WTC11 (cell line): ENCODE measurements around the gene LTF. TPM values are rescaled to one million over a fixed set of nuclear protein-coding genes. Genes with fewer than 3 reads are reported as not detected.

Experiments
- ATAC-seq: fragments of 200-7000 bp; cut with Tn5 transposase; 2 replicates; pipeline ENCODE4 v1.10.0; 2021; ENCODE audit warnings: mild to moderate bottlenecking, moderate library complexity
- CTCF ChIA-PET: fragments of 300-600 bp; sonication (Branson Sonifier 250); formaldehyde crosslinking; loops from one replicate; lab custom pipeline; 2021; ENCODE audit warnings: antibody characterized with exemption; lab: Charles Lee
- POLR2A ChIA-PET: fragments of 350-600 bp; sonication (Branson Sonifier 250); formaldehyde crosslinking; loops from one replicate; lab custom pipeline; 2021; ENCODE audit warnings: antibody characterized with exemption; lab: Charles Lee
- DNase-seq: peaks from one replicate; pipeline ENCODE4 v3.0.0; 2021; ENCODE audit warnings: low spot score
- H3K27ac Mint-ChIP-seq: 2 replicates; pipeline ENCODE4 v1.8.0; 2021; ENCODE audit warnings: mixed read lengths
- H3K27me3 Mint-ChIP-seq: 2 replicates; pipeline ENCODE4 v1.8.0; 2021; ENCODE audit warnings: low read depth, mild to moderate bottlenecking, moderate library complexity, mixed read lengths
- H3K36me3 Mint-ChIP-seq: 2 replicates; pipeline ENCODE4 v1.8.0; 2021; ENCODE audit warnings: mixed read lengths
- H3K4me1 Mint-ChIP-seq: 2 replicates; pipeline ENCODE4 v1.8.0; 2022; ENCODE audit warnings: mixed read lengths
- H3K4me3 Mint-ChIP-seq: 2 replicates; pipeline ENCODE4 v1.8.0; 2021; ENCODE audit warnings: mild to moderate bottlenecking, moderate library complexity, mixed read lengths
- H3K9me3 Mint-ChIP-seq: 2 replicates; pipeline ENCODE4 v1.8.0; 2021; ENCODE audit warnings: mixed read lengths
- ARID4B ChIP-seq: sonication (generic); formaldehyde crosslinking; IDR thresholded peaks from 2 replicates; pipeline ENCODE4 v1.8.0; 2023; ENCODE audit warnings: missing genetic modification reagents, mild to moderate bottlenecking, borderline replicate concordance
- ATF6 ChIP-seq: sonication (generic); formaldehyde crosslinking; IDR thresholded peaks from 2 replicates; pipeline ENCODE4 v1.8.1; 2023; ENCODE audit warnings: mild to moderate bottlenecking, missing genetic modification reagents
- GTF2I ChIP-seq: fragments of 250-450 bp; sonication (Bioruptor Pico); conservative IDR thresholded peaks from 2 replicates; pipeline ENCODE4 v1.4.0; 2021; ENCODE audit warnings: mild to moderate bottlenecking
- IRF2 ChIP-seq: sonication (generic); formaldehyde crosslinking; IDR thresholded peaks from 2 replicates; pipeline ENCODE4 v1.8.0; 2022; ENCODE audit warnings: low read depth, missing genetic modification reagents, borderline replicate concordance
- MXD4 ChIP-seq: fragments of 250-450 bp; sonication (Bioruptor Pico); IDR thresholded peaks from 2 replicates; pipeline ENCODE4 v1.8.0; 2021; ENCODE audit warnings: mild to moderate bottlenecking, moderate library complexity, borderline replicate concordance
- NFATC4 ChIP-seq: fragments of 250-450 bp; sonication (Bioruptor Pico); IDR thresholded peaks from 2 replicates; pipeline ENCODE4 v1.9.0; 2021; ENCODE audit warnings: mild to moderate bottlenecking
- NR2C2 ChIP-seq: sonication (generic); formaldehyde crosslinking; IDR thresholded peaks from 2 replicates; pipeline ENCODE4 v1.8.0; 2022; ENCODE audit warnings: mild to moderate bottlenecking, missing genetic modification reagents
- PRDM15 ChIP-seq: sonication (generic); formaldehyde crosslinking; IDR thresholded peaks from 2 replicates; pipeline ENCODE4 v1.8.0; 2022; ENCODE audit warnings: missing genetic modification reagents
- SP1 ChIP-seq: sonication (generic); formaldehyde crosslinking; conservative IDR thresholded peaks from 2 replicates; pipeline ENCODE4 v1.8.1; 2022; ENCODE audit warnings: missing genetic modification reagents
- STAT6 ChIP-seq: sonication (generic); formaldehyde crosslinking; conservative IDR thresholded peaks from 2 replicates; pipeline ENCODE4 v1.8.1; 2023; ENCODE audit warnings: mild to moderate bottlenecking, low read depth, missing genetic modification reagents, moderate library complexity
- TCF7 ChIP-seq: sonication (generic); formaldehyde crosslinking; IDR thresholded peaks from 2 replicates; pipeline ENCODE4 v1.8.0; 2022; ENCODE audit warnings: mild to moderate bottlenecking, low read depth, missing genetic modification reagents, moderate library complexity
- ZMAT4 ChIP-seq: fragments of 250-450 bp; sonication (Bioruptor Pico); IDR thresholded peaks from 2 replicates; pipeline ENCODE4 v1.9.0; 2021; ENCODE audit warnings: mild to moderate bottlenecking
- ZNF317 ChIP-seq: sonication (generic); formaldehyde crosslinking; IDR thresholded peaks from 2 replicates; pipeline ENCODE4 v1.8.1; 2023; ENCODE audit warnings: low read depth, mild to moderate bottlenecking, moderate library complexity, missing genetic modification reagents, borderline replicate concordance
- ZNF396 ChIP-seq: fragments of 250-450 bp; sonication (Bioruptor Pico); IDR thresholded peaks from 2 replicates; pipeline ENCODE4 v1.8.0; 2021; ENCODE audit warnings: mild to moderate bottlenecking, moderate library complexity, borderline replicate concordance
- total RNA-seq: library from RNA; stranded (reverse); gene quantifications from 3 replicates; pipeline ENCODE4 v1.2.3, GENCODE V29; 2021
- TF ChIP-seq, protein P1 (sequence below): sonication (generic); formaldehyde crosslinking; IDR thresholded peaks from 2 replicates; pipeline ENCODE4 v1.8.1; 2022; ENCODE audit warnings: low read depth, missing genetic modification reagents, borderline replicate concordance

LTF gene
- total RNA-seq, 1 experiment from 2014 or later: 0.22 TPM

DNA sequence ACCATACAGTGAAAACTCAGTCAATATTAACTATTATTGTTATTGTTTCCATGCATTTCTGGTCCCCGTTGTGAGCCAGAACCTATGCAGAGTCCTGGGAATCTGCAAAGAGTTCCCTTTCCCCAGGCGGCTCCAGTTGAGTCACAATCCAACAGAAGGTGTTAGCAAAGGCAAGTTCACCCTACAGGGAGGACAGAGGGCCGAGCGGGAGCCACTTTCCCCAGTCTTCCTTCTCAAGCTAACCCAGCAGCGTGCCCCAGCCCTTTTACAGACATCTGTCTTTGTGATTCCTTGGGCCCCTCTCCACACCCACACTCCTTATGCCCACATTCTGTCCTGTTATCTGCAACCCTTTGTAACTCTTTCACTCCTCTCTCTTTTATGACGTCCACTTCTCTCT, 13.1 kb upstream of the LTF start:
- H3K27ac Mint-ChIP-seq: no peak overlapping the region
- POLR2A ChIA-PET: no interaction called here
- TF ChIP-seq IRF2 (CRISPR knock-in tag) (no peak), MXD4 (no peak), SP1 (CRISPR knock-in tag) (no peak), TCF7 (no peak), ZNF317 (CRISPR knock-in tag) (no peak), GTF2I (CRISPR knock-in tag) (no peak), ATF6 (CRISPR knock-in tag) (no peak), ZMAT4 (CRISPR knock-in tag) (no peak), NFATC4 (CRISPR knock-in tag) (no peak), NR2C2 (CRISPR knock-in tag) (no peak), ARID4B (CRISPR knock-in tag) (no peak), STAT6 (no peak), PRDM15 (CRISPR knock-in tag) (no peak), ZNF396 (CRISPR knock-in tag) (no peak)
- TF ChIP-seq, protein P1, sequence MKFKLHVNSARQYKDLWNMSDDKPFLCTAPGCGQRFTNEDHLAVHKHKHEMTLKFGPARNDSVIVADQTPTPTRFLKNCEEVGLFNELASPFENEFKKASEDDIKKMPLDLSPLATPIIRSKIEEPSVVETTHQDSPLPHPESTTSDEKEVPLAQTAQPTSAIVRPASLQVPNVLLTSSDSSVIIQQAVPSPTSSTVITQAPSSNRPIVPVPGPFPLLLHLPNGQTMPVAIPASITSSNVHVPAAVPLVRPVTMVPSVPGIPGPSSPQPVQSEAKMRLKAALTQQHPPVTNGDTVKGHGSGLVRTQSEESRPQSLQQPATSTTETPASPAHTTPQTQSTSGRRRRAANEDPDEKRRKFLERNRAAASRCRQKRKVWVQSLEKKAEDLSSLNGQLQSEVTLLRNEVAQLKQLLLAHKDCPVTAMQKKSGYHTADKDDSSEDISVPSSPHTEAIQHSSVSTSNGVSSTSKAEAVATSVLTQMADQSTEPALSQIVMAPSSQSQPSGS: no peak
- TF ChIP-seq, all 79 proteins: peak for 0
- ATAC-seq (no peak), DNase-seq (no peak)
- H3K27me3 Mint-ChIP-seq: peaks cover 8% of the 10 kb centered on the region
- H3K36me3 Mint-ChIP-seq: peaks cover 10% of the 10 kb centered on the region
- peaks cover 23% of the 10 kb centered on the region for H3K9me3 Mint-ChIP-seq
- no peak overlapping the region for H3K4me3 Mint-ChIP-seq
- CTCF ChIA-PET: interaction anchor here (1.1 to 1.2 kb wide), 2 partner anchors 10 to 15 kb away, joined by 4 read pairs; no protein-coding TSS in a partner anchor
- H3K4me1 Mint-ChIP-seq: no peaks in the 10 kb centered on the region
